ENCODE measurements around the gene LAMA1. TPM values are rescaled to one million over a fixed set of nuclear protein-coding genes. Genes with fewer than 3 reads are reported as not detected.
A peak's percentile ranks its signal among the peaks of the same experiment; 100 is the strongest.

The LAMA1 gene
- total and polyA plus RNA-seq, 2 donors (not counting 3 experiments of a cell fraction or from before 2014, with no cell fraction given): 0.04 TPM; not detected in 1

- no peaks in the 10 kb centered on the region for H3K9me1 ChIP-seq (replicated peaks; ENCODE audit: control insufficient read depth, extremely low read depth, insufficient read depth, low read length)
- H3K27ac ChIP-seq (ENCODE audit: insufficient read depth, low read depth, low read length): no peak overlapping the region
- no peak overlapping the region for H3K9ac ChIP-seq (replicated peaks; ENCODE audit: extremely low read depth, insufficient read depth, low read length)
- no peak for FAIRE-seq
- dilution Hi-C loops (cut with MboI; ENCODE audit: extremely low pct_ligation_motif_present, low sequenced_read_pairs): no loop called here
- no peak overlapping the region for H2AFZ ChIP-seq (ENCODE audit: low read depth, low read length)
- intact Hi-C loops (cut with micrococcal nuclease): no loop called here
- H3K9me3 ChIP-seq (replicated peaks; ENCODE audit: control insufficient read depth, insufficient read depth, low read length): no peaks in the 10 kb centered on the region
- POLR2A ChIA-PET: no interaction called here
- H3K36me3 ChIP-seq (ENCODE audit: control insufficient read depth in 2 of 2, extremely low read depth in 1 of 2, insufficient read depth in 2 of 2, low read length in 2 of 2): no peaks in the 10 kb centered on the region
- no peak overlapping the region for H3K4me3 ChIP-seq (replicated peaks in 1 of 3; ENCODE audit: insufficient read depth in 1 of 3, low read depth in 1 of 3, low read length in 3 of 3)
- no peak overlapping the region for H3K4me2 ChIP-seq (ENCODE audit: insufficient read depth, low read length)
- no peaks in the 10 kb centered on the region for H3K27me3 ChIP-seq (ENCODE audit: control insufficient read depth in 2 of 2, insufficient read depth in 2 of 2, low read length in 2 of 2)
- CTCF ChIA-PET: no interaction called here
- H4K20me1 ChIP-seq (replicated peaks; ENCODE audit: control insufficient read depth, extremely low read depth, insufficient read depth, low read length): no peaks in the 10 kb centered on the region
- H3K4me1 ChIP-seq (ENCODE audit: control insufficient read depth, extremely low read depth, insufficient read depth, low read length): no peaks in the 10 kb centered on the region
- TF ChIP-seq POLR2A (IDR thresholded peaks at IDR 0.05; ENCODE audit: low read depth, low read length): no peak
- TF ChIP-seq GATA2 (IDR thresholded peaks at IDR 0.05; ENCODE audit: insufficient read depth, insufficient read length, low read depth, low read length): no peak
- TF ChIP-seq MYC (IDR thresholded peaks at IDR 0.05; ENCODE audit: low read depth, low read length): no peak
- no peak for TF ChIP-seq FOS (IDR thresholded peaks at IDR 0.05; ENCODE audit: borderline replicate concordance, insufficient read depth, low read length)
- TF ChIP-seq, protein P1, sequence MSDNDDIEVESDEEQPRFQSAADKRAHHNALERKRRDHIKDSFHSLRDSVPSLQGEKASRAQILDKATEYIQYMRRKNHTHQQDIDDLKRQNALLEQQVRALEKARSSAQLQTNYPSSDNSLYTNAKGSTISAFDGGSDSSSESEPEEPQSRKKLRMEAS (IDR thresholded peaks at IDR 0.05; ENCODE audit: insufficient read depth, insufficient read length): no peak
- no peak for DNase-seq (ENCODE audit: low read depth, low spot score)
- no peaks in the 10 kb centered on the region for H3K79me2 ChIP-seq (ENCODE audit: control insufficient read depth, insufficient read depth, low read length)
- BruUV-seq (replicated peaks): no TSS peak
Measured at GRCh38 chr18:7089369-7089768, 28.2 kb downstream of the LAMA1 start.

GRCh38 chr18:7084080-7085065, 33.2 kb downstream of the LAMA1 start:
- H3K4me3 ChIP-seq (replicated peaks in 1 of 3; ENCODE audit: insufficient read depth in 1 of 3, low read depth in 1 of 3, low read length in 3 of 3): no peak overlapping the region
- no peaks in the 10 kb centered on the region for H3K36me3 ChIP-seq (ENCODE audit: control insufficient read depth in 2 of 2, extremely low read depth in 1 of 2, insufficient read depth in 2 of 2, low read length in 2 of 2)
- no peak overlapping the region for H3K9ac ChIP-seq (replicated peaks; ENCODE audit: extremely low read depth, insufficient read depth, low read length)
- intact Hi-C loops (cut with micrococcal nuclease): no loop called here
- DNase-seq (ENCODE audit: low read depth, low spot score) (peak; percentile 6), FAIRE-seq (no peak)
- H2AFZ ChIP-seq (ENCODE audit: low read depth, low read length): no peak overlapping the region
- no peaks in the 10 kb centered on the region for H3K27me3 ChIP-seq (ENCODE audit: control insufficient read depth in 2 of 2, insufficient read depth in 2 of 2, low read length in 2 of 2)
- dilution Hi-C loops (cut with MboI; ENCODE audit: extremely low pct_ligation_motif_present, low sequenced_read_pairs): no loop called here
- TF ChIP-seq POLR2A (IDR thresholded peaks at IDR 0.05; ENCODE audit: low read depth, low read length): no peak
- no peak for TF ChIP-seq FOS (IDR thresholded peaks at IDR 0.05; ENCODE audit: borderline replicate concordance, insufficient read depth, low read length)
- TF ChIP-seq CTCF (IDR thresholded peaks at IDR 0.05; ENCODE audit: extremely low read depth in 1 of 2, insufficient read depth in 1 of 2, low read depth in 1 of 2, low read length in 2 of 2): no peak
- no peak for TF ChIP-seq MYC (IDR thresholded peaks at IDR 0.05; ENCODE audit: low read depth, low read length)
- no peak for TF ChIP-seq GATA2 (IDR thresholded peaks at IDR 0.05; ENCODE audit: insufficient read depth, insufficient read length, low read depth, low read length)
- TF ChIP-seq, protein P1 (IDR thresholded peaks at IDR 0.05; ENCODE audit: insufficient read depth, insufficient read length): no peak
- TF ChIP-seq POLR2AphosphoS5 (IDR thresholded peaks at IDR 0.05; ENCODE audit: insufficient read depth, low read depth, low read length): no peak
- no peak for TF ChIP-seq EZH2 (IDR thresholded peaks at IDR 0.05; ENCODE audit: borderline replicate concordance, low read depth, low read length, severe bottlenecking)
- TF ChIP-seq JUN (IDR thresholded peaks at IDR 0.05; ENCODE audit: borderline replicate concordance, insufficient read depth, insufficient read length, low read depth): no peak
- no peaks in the 10 kb centered on the region for H3K9me1 ChIP-seq (replicated peaks; ENCODE audit: control insufficient read depth, extremely low read depth, insufficient read depth, low read length)
- CTCF ChIA-PET: interaction anchor here (0.7 kb wide), 2 partner anchors 106 to 1104 kb away, joined by 3 read pairs; no protein-coding TSS in a partner anchor
- no peaks in the 10 kb centered on the region for H4K20me1 ChIP-seq (replicated peaks; ENCODE audit: control insufficient read depth, extremely low read depth, insufficient read depth, low read length)
- H3K4me2 ChIP-seq (ENCODE audit: insufficient read depth, low read length): no peak overlapping the region
- no peaks in the 10 kb centered on the region for H3K9me3 ChIP-seq (replicated peaks; ENCODE audit: control insufficient read depth, insufficient read depth, low read length)
- H3K79me2 ChIP-seq (ENCODE audit: control insufficient read depth, insufficient read depth, low read length): no peaks in the 10 kb centered on the region
- H3K4me1 ChIP-seq (ENCODE audit: control insufficient read depth, extremely low read depth, insufficient read depth, low read length): no peaks in the 10 kb centered on the region
- BruUV-seq (replicated peaks): no TSS peak
- H3K27ac ChIP-seq (ENCODE audit: insufficient read depth, low read depth, low read length): no peak overlapping the region
- POLR2A ChIA-PET: no interaction called here

All from endothelial cell of umbilical vein (primary cell).